Keratinocyte (primary cell): ENCODE data around the gene ERC2. TPM values are rescaled to one million over a fixed set of nuclear protein-coding genes. Genes with fewer than 3 reads are reported as not detected.

Experiments
- DNase-seq: peaks from one replicate; pipeline ENCODE4 v3.0.0-alpha.2; 2011; ENCODE audit warnings: low read depth, missing footprints, low spot score
- FAIRE-seq: peaks from 2 replicates; lab custom pipeline; 2011; peaks lifted over from hg19 to GRCh38; lab: Jason Lieb, UNC
- H2AFZ ChIP-seq: 2 replicates; pipeline ENCODE4 v1.6.0; 2012; ENCODE audit warnings: low read length, control low read depth, inconsistent platforms; ENCODE audit not compliant: control insufficient read depth
- H3K27ac ChIP-seq: 2 replicates; pipeline ENCODE4 v1.5.1; 2011; ENCODE audit warnings: low read length; ENCODE audit not compliant: control insufficient read depth, insufficient read depth
- H3K27me3 ChIP-seq: 3 replicates; pipeline ENCODE4 v1.6.0; 2011; ENCODE audit warnings: low read length; ENCODE audit not compliant: control insufficient read depth, insufficient read depth; ENCODE audit errors: extremely low read depth
- H3K36me3 ChIP-seq, 2 experiments: 2 replicates in 1 of 2; 3 replicates in 1 of 2; pipeline ENCODE4 v1.5.1; 2011; ENCODE audit warnings: low read length in 2 of 2, mild to moderate bottlenecking in 1 of 2; ENCODE audit not compliant: control insufficient read depth in 2 of 2, insufficient read depth in 2 of 2; ENCODE audit errors: extremely low read depth in 1 of 2
- H3K4me1 ChIP-seq: 3 replicates; pipeline ENCODE4 v1.5.1; 2011; ENCODE audit warnings: low read length; ENCODE audit not compliant: control insufficient read depth, insufficient read depth; ENCODE audit errors: extremely low read depth
- H3K4me2 ChIP-seq: 3 replicates; pipeline ENCODE4 v1.6.0; 2011; ENCODE audit warnings: low read depth, low read length; ENCODE audit not compliant: control insufficient read depth, insufficient read depth; ENCODE audit errors: extremely low read depth
- H3K4me3 ChIP-seq, 3 experiments: fragments of 200-600 bp in 1 of 3; sonication (generic) in 1 of 3; 2 replicates in 2 of 3; 3 replicates in 1 of 3; pipeline ENCODE4 v1.5.1; 2011 to 2016; ENCODE audit warnings: low read length in 3 of 3, mild to moderate bottlenecking in 3 of 3, control low read depth in 2 of 3, inconsistent platforms in 1 of 3, low read depth in 1 of 3, mixed read lengths in 1 of 3, mixed run types in 1 of 3, moderate library complexity in 1 of 3; ENCODE audit not compliant: control insufficient read depth in 2 of 3, insufficient read depth in 2 of 3; ENCODE audit errors: extremely low read depth in 1 of 3
- H3K79me2 ChIP-seq: 2 replicates; pipeline ENCODE4 v1.6.0; 2012; ENCODE audit warnings: low read length; ENCODE audit not compliant: control insufficient read depth, insufficient read depth
- H3K9ac ChIP-seq: 3 replicates; pipeline ENCODE4 v1.6.0; 2011; ENCODE audit warnings: low read length; ENCODE audit not compliant: control insufficient read depth, insufficient read depth; ENCODE audit errors: extremely low read depth
- H3K9me1 ChIP-seq: 3 replicates; pipeline ENCODE4 v1.6.0; 2011; ENCODE audit warnings: low read length; ENCODE audit not compliant: control insufficient read depth, insufficient read depth; ENCODE audit errors: extremely low read depth
- H3K9me3 ChIP-seq: 2 replicates; pipeline ENCODE4 v1.5.1; 2012; ENCODE audit warnings: low read depth, low read length; ENCODE audit not compliant: control insufficient read depth
- H4K20me1 ChIP-seq: 3 replicates; pipeline ENCODE4 v1.6.0; 2011; ENCODE audit warnings: low read length; ENCODE audit not compliant: control insufficient read depth, insufficient read depth; ENCODE audit errors: extremely low read depth
- EZH2 ChIP-seq: IDR thresholded peaks from one replicate; pipeline ENCODE4 v1.6.1; 2012; ENCODE audit warnings: inconsistent platforms, mild to moderate bottlenecking, low read length, moderate library complexity
- dilution Hi-C: fragments of 300-500 bp; cut with MboI; formaldehyde crosslinking; loops from one replicate; pipeline ENCODE4 v1.7.0; 2020; ENCODE audit warnings: low sequenced_read_pairs; ENCODE audit not compliant: extremely low pct_ligation_motif_present
- polyA plus RNA-seq, 5 experiments: library from polyadenylated mRNA; depleted of rRNA in 3 of 5; stranded (reverse) in 3 of 5; stranded (forward) in 1 of 5; unstranded in 1 of 5; fragments of >200 nt; gene quantifications; 1 replicate in 1 of 5; 2 replicates in 3 of 5; 3 replicates in 1 of 5; pipeline versions ENCODE4 v1.2.1 to v1.2.3, GENCODE V29; 2011 to 2012; ENCODE audit warnings: missing spikeins in 2 of 5, low read depth in 1 of 5, low replicate concordance in 1 of 5
- TF ChIP-seq, protein P1 (sequence below), 3 experiments: IDR thresholded peaks in 1 of 3; conservative IDR thresholded peaks in 1 of 3; optimal IDR thresholded peaks in 1 of 3; 2 replicates in 2 of 3; 3 replicates in 1 of 3; pipeline versions ENCODE3 to v1.5.1; 2011; ENCODE audit warnings: low read length in 3 of 3, mild to moderate bottlenecking in 3 of 3, moderate library complexity in 2 of 3, control low read depth in 1 of 3, inconsistent platforms in 1 of 3; ENCODE audit not compliant: insufficient read depth in 2 of 3; ENCODE audit errors: extremely low read depth in 1 of 3

The ERC2 gene
- polyA plus RNA-seq, 1 donor (not counting 4 experiments of a cell fraction or from before 2014, with no cell fraction given) = 0.08 TPM

DNA sequence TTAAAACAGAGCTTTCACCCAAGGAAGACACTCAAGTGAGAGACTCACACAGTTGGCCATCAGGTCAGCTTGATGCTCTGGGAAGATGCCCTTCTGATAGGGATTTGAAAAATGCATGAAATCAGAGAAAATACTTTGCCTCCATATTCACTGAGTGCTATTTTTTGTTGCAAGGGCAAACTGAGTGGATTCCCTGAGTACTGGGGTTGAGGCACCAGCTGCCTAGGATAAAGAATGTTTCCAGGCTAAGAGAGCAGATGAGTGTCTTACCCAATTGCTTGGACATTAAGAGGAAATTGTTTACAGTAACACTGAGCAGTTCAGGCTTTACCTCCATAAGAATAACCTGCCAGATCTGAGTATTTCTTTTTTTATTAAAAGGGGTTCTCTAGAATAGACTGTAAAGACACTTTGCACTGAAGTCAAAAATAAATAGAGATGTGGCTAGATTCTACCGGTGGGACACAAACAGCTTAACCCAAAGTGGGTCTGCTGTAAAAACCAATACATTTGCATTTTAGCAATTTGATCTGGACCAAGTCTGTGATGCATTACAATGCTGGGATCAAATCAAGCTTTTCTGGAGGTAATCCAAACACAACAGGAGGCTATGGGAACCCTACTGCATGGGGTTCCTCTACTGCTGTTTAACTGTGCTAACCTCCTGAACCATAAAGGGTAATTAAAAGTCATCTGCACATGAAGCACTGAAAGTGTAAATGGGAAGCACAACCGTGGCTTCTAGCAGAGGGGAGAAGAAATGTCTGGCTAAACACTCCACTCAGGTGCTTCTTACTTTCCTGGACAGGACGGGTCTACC is 742.4 kb downstream of the ERC2 start:
- no peak overlapping the region for H3K4me3 ChIP-seq
- no peak overlapping the region for H3K4me2 ChIP-seq
- no peak for DNase-seq
- no peak for TF ChIP-seq EZH2
- TF ChIP-seq, protein P1, sequence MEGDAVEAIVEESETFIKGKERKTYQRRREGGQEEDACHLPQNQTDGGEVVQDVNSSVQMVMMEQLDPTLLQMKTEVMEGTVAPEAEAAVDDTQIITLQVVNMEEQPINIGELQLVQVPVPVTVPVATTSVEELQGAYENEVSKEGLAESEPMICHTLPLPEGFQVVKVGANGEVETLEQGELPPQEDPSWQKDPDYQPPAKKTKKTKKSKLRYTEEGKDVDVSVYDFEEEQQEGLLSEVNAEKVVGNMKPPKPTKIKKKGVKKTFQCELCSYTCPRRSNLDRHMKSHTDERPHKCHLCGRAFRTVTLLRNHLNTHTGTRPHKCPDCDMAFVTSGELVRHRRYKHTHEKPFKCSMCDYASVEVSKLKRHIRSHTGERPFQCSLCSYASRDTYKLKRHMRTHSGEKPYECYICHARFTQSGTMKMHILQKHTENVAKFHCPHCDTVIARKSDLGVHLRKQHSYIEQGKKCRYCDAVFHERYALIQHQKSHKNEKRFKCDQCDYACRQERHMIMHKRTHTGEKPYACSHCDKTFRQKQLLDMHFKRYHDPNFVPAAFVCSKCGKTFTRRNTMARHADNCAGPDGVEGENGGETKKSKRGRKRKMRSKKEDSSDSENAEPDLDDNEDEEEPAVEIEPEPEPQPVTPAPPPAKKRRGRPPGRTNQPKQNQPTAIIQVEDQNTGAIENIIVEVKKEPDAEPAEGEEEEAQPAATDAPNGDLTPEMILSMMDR (optimal IDR thresholded peaks at IDR 0.05 in 1 of 3, IDR thresholded peaks at IDR 0.05 in 1 of 3, conservative IDR thresholded peaks at IDR 0.05 in 1 of 3; ENCODE audit: extremely low read depth in 1 of 3, insufficient read depth in 2 of 3, low read length in 3 of 3) = no peak
- H3K9me3 ChIP-seq = no peaks in the 10 kb centered on the region
- no peaks in the 10 kb centered on the region for H3K4me1 ChIP-seq
- H3K27me3 ChIP-seq = peaks cover 12% of the 10 kb centered on the region
- H3K79me2 ChIP-seq = no peaks in the 10 kb centered on the region
- H3K27ac ChIP-seq = no peak overlapping the region
- FAIRE-seq = no peak
- no peak overlapping the region for H2AFZ ChIP-seq
- H3K9ac ChIP-seq = no peak overlapping the region
- H3K9me1 ChIP-seq = no peaks in the 10 kb centered on the region
- H3K36me3 ChIP-seq = no peaks in the 10 kb centered on the region
- dilution Hi-C loops = loop anchor here (25.0 kb wide), 1 partner anchor 239 kb away; the partner anchor contains the start of gene WNT5A
- no peaks in the 10 kb centered on the region for H4K20me1 ChIP-seq

DNA sequence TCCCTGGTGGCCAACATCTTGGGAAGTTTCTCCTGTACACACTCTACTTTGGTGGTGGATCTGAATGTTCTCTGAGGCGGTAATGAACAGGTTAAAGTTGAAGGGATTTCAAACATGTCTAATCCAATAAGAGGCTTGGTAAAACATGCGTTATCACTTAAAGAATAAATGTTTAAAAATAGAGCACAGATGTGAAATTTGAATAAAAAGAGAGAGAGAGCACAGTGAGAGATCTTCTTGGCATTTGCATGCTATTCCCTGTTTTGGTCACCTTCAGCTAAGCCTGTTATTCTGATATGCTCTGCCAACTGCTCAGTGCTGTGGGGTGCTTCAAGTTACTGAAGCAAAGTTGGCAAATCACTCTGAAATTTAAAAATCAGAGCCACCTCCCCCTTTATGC is 743.4 kb downstream of the ERC2 start:
- Histone ChIP-seq H3K4me2 (no peak overlapping the region), H3K27me3 (peaks cover 12% of the 10 kb centered on the region), H3K9me1 (no peaks in the 10 kb centered on the region), H3K27ac (no peak overlapping the region), H3K9ac (no peak overlapping the region), H3K9me3 (no peaks in the 10 kb centered on the region), H3K4me1 (no peaks in the 10 kb centered on the region), H4K20me1 (no peaks in the 10 kb centered on the region), H3K36me3 (no peaks in the 10 kb centered on the region), H3K79me2 (no peaks in the 10 kb centered on the region), H3K4me3 (no peak overlapping the region), H2AFZ (no peak overlapping the region)
- DNase-seq (no peak), FAIRE-seq (no peak)
- dilution Hi-C loops = loop anchor here (25.0 kb wide), 1 partner anchor 238 kb away; the partner anchor contains the start of gene WNT5A
- TF ChIP-seq, protein P1 (optimal IDR thresholded peaks at IDR 0.05 in 1 of 3, IDR thresholded peaks at IDR 0.05 in 1 of 3, conservative IDR thresholded peaks at IDR 0.05 in 1 of 3; ENCODE audit: extremely low read depth in 1 of 3, insufficient read depth in 2 of 3, low read length in 3 of 3) = no peak
- no peak for TF ChIP-seq EZH2
